RPMI8226 (cell line): ENCODE measurements around the gene PIKFYVE.
"Not testable (repeated sequence)": the region's sequence is repeated elsewhere in the genome, so short reads cannot be mapped to it uniquely, and the experiment has no call there.

Source experiments
- DNase-seq: peaks from one replicate; pipeline ENCODE4 v3.0.0-alpha.2; 2015

The PIKFYVE gene

DNA sequence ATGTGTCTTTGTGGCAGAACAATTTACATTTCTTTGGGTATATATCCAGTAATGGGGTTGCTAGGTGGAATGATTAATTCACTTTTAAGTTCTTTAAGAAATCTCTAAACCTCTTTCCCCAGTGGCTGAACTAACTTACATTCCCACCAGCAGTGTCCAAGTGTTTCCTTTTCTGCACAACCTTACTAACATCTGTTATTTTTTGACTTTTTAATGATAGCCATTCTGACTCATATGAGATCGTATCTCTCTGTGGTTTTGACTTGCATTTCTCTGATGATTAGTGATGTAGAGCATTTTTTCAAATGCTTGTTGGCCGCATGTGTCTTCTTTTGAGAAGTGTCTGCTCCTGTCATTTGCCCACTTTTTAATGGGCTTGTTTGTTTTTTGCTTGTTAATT is 97.4 kb downstream of the PIKFYVE start:
- no peak for DNase-seq

DNA sequence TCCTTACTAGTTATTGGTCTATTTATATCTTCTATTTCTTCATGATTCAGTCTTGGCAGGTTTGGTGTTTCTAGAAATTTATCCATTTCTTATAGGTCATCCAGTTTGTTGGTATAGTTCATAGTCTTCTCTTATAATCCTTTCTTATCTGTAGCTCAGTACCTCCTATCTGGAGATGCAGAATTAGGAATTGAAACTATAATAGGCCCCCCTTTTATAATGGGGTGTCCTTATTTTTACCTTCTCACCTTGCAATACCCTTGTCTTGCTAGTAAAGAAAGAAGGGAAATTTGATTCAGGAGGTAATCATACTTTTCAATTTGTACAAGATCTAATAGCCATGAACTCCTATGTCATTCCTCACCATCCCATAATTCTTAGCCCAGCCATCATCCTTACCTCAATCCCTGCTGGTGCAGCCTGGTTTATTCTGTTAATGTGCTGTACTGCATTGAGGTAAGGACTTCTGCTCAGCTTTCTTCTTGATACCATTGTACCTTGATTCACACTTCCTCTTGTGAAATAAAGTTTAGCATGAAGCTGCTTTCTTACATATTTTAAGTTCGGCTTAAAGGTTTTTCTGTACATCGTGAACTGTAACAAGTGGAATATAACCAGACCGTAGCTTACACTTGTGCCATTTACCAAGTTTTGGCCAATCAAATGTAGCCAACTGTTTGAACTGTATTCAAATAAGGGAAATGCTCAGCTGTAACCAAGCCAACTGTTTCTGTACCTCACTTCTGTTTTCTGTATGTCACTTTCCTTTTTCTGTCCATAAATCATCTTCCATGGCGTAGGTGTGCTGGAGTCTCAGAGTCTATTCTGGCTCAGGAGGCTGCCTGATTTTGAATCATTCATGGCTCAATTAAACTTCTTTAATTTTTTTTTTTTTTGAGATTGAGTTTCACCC is 100.4 kb downstream of the PIKFYVE start:
- DNase-seq: no peak

DNA sequence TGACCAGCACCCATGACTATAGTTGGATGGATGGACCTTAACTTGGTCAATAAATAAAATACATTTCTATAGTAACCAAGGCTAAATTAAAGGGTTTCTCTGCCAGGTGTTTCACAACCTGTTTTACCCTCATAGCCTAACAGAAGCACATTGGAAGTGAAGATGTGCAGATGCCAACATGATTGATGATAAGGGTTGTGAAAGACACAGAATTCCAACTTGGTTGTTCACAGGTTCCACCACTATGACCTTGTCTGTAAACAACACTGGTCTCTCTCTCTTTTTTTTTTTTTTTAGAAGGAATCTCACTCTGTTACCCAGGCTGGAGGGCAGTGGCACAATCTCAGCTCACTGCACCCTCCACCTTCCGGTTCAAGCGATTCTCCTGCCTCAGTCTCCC is 103.0 kb downstream of the PIKFYVE start:
- no peak for DNase-seq

DNA sequence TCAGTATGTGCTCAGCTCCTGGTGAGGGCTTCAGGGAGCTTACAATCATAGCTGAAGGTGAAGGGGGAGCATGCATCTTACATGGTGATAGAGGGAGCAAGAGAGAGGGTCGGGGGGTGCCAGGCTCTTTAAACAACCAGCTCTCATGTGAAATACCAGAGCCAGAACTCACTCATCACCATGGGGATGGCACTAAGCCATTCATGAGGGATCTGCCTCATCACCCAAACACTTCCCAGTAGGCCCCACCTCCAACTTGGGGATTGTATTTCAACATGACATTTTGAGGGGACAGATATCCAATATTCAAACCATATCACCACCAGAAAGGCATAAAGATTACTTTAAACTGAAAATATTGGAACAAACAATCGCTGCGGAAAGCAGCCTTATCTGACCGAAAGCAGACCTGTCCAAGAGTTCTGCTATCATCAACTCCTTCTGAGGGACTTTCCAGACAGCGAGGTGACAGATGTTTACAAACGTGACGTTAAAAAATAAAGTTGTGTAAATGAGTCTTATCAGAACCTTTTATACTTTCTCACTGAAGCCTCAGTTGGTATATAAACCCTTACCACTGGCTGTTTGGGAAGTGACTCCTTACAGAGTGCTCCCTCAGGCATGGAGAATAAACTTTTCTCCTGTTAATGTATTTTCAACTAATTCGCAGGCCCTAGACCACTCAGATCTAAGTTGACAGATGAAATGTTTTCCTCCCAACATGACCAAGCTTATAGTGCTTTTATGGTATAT is 105.0 kb downstream of the PIKFYVE start:
- DNase-seq: no peak

GRCh38 chr2:208371634-208371935 is 105.5 kb downstream of the PIKFYVE start:
- DNase-seq: no peak

DNA sequence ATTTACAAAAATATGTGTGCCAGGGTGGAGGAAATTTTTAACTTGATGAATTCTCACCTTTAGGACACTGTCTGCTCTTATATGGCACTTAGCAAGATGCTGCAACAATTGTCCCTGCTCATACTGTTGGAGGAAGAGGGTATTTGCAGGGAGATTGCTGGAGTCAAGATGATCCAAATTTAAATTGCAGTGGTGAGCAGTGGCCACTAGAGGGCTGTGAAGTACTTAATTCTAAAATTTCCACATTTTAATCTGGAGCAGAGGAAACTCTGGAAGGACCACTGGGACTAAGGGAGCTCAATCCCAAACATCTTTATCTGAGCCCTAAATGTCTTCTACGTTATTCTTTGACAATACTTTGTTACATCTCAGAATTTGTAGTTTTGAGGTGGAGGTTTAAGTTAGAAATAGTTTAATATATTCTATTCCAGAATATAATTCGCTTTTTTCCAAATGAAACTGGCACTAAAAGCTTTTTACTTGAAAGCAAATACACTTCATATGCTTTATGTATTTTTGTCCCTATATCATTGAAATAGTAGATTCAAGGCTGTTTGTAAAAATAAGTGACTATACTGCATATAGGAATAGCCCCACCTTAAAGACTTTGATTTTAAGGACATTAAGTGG is 107.5 kb downstream of the PIKFYVE start:
- peak; percentile 52 for DNase-seq

DNA sequence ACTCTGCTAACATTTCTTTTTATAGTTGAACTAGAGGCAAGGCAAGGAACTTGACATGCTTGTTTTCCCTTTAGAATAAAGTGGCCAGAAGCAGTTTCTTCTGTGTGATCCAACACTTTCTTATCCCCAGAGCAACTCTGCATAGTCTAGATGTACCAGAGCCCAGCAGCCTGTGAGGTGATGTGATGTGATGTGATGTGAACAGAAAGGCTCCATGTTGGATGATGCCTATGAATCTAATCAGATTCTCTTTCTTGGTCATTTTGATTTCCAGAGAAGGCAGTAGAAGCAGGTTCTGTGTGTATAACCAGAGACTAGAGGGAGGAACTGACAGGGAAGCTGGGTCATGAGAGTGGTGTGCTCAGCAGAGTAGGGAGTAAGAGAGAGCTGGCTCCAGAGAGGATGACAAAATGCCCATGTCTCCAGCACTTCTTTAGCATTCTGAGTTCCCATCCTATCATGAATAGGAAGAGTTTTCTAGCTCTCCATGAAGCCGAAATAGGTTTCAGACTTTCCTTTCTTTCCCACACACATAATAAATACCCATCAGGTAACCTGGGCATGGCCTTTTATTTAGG is 109.5 kb downstream of the PIKFYVE start:
- DNase-seq: no peak

GRCh38 chr2:208377344-208377860 is 111.3 kb downstream of the PIKFYVE start:
- DNase-seq: not testable (repeated sequence)

- no peak for DNase-seq
Observed at GRCh38 chr2:208379192-208379591, 113.1 kb downstream of the PIKFYVE start.

DNA sequence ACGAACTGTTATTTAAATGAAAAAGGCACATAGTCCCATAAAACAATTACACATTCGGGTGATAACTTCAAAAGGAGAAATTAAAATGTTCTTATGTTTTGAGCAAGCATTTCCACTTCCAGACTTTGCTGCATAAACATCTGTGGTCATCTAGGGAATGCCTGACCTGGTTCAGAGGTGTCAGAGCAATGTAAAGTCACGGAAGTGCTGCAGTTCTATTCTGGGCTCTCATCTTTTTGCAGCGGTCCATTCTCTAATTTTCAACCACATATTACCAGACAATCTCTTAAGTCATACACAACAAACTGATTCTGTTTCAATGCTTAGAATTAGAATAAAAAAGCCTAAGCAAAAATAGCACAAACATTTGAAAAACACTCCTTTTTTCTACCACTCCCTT is 118.6 kb downstream of the PIKFYVE start:
- no peak for DNase-seq

GRCh38 chr2:208386541-208386940 is 120.5 kb downstream of the PIKFYVE start:
- no peak for DNase-seq

- no peak for DNase-seq
Observed at GRCh38 chr2:208389940-208390339, 123.9 kb downstream of the PIKFYVE start.

DNA sequence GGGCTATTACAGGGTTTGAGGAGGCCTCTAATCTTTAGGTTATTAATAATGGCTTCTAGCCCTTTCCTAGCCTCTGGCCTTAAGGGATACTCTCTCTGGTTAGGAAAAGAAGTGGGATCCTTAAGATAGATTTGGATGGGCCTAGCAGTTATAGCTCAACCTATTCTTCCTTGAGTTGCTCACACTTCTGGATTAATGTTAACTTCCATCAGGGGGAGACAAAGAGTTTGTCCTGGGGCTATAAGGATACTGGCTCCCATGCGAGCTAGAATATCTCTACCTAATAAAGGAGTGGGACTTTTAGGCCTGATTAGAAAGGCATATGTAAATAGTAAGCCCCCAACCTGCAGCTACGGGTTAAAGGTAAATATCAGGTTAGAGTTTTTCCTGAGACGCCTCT is 126.2 kb downstream of the PIKFYVE start:
- peak; percentile 14 for DNase-seq

DNA sequence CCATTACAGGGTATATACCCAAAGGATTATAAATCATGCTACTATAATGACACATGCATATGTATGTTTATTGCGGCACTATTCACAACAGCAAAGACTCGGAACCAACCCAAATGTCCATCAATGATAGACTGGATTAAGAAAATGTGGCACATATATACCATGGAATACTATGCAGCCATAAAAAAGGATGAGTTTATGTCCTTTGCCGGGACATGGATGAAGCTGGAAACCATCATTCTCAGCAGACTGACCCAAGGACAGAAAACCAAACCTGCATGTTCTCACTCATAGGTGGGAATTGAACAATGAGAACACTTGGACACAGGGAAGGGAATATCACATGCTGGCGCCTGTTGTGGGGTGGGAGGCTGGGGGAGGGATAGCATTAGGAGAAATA is 130.7 kb downstream of the PIKFYVE start:
- DNase-seq: not testable (repeated sequence)

GRCh38 chr2:208399201-208399600 is 133.1 kb downstream of the PIKFYVE start:
- no peak for DNase-seq

GRCh38 chr2:208406474-208407451 is 140.7 kb downstream of the PIKFYVE start, which contains the start of gene PTH2R:
TSS of gene PTH2R (plus strand) at chr2:208406792. CDS start at chr2:208407044, 252 bp downstream.
- no peak for DNase-seq

DNA sequence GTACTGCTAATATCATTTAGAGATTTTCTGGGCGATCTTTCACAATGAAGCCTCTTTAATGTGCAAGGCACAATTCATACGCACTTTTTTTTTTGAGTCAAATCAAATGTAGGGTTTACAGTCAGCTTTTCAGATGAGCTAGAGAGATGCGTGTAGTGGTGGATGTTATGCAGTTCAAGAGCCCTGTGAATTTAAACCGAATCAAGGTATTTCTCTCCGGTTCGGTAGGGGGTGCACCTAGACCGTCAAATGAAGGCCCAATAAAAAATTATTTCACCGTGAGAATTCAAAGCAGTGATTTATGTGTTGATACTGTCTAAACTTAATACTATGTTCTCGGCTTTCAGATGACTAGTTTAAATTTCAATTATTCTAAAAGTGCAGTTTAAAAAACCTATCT is 141.6 kb downstream of the PIKFYVE start:
- DNase-seq: peak; percentile 35
